ENCODE data around the gene SPSB4.

The SPSB4 gene

DNA sequence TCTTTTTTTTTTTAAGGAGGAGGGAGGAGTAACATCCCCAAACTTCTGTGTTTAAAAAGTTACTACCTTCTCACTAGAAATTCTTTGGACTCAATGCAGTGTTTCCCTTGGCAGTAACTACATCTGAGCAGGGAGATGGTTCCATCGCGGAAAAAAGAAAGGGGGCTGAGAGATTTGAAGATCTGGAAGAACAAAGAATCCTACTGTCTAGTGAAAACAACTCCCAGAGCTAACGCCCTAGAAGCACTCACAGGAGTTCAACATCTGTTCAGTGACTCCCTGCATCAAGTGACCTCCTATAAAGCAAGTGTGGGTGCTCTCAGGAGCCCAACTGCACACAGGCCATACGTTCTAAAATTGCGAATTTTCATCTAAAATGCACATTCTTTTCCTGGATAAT is 113.7 kb downstream of the SPSB4 start:
- no peak for ATAC-seq
- TF ChIP-seq CSDC2 (CRISPR knock-in tag; IDR thresholded peaks at IDR 0.05), result no peak
- TF ChIP-seq, protein P1, sequence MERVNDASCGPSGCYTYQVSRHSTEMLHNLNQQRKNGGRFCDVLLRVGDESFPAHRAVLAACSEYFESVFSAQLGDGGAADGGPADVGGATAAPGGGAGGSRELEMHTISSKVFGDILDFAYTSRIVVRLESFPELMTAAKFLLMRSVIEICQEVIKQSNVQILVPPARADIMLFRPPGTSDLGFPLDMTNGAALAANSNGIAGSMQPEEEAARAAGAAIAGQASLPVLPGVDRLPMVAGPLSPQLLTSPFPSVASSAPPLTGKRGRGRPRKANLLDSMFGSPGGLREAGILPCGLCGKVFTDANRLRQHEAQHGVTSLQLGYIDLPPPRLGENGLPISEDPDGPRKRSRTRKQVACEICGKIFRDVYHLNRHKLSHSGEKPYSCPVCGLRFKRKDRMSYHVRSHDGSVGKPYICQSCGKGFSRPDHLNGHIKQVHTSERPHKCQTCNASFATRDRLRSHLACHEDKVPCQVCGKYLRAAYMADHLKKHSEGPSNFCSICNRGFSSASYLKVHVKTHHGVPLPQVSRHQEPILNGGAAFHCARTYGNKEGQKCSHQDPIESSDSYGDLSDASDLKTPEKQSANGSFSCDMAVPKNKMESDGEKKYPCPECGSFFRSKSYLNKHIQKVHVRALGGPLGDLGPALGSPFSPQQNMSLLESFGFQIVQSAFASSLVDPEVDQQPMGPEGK (CRISPR knock-in tag; IDR thresholded peaks at IDR 0.05; ENCODE audit: borderline replicate concordance), result no peak
- no peak for TF ChIP-seq OSR1 (CRISPR knock-in tag; IDR thresholded peaks at IDR 0.05)
- no peak for TF ChIP-seq TCF4 (CRISPR knock-in tag; IDR thresholded peaks at IDR 0.05; ENCODE audit: borderline replicate concordance)
- TF ChIP-seq, protein P2, sequence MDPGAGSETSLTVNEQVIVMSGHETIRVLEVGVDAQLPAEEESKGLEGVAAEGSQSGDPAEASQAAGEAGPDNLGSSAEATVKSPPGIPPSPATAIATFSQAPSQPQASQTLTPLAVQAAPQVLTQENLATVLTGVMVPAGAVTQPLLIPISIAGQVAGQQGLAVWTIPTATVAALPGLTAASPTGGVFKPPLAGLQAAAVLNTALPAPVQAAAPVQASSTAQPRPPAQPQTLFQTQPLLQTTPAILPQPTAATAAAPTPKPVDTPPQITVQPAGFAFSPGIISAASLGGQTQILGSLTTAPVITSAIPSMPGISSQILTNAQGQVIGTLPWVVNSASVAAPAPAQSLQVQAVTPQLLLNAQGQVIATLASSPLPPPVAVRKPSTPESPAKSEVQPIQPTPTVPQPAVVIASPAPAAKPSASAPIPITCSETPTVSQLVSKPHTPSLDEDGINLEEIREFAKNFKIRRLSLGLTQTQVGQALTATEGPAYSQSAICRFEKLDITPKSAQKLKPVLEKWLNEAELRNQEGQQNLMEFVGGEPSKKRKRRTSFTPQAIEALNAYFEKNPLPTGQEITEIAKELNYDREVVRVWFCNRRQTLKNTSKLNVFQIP (CRISPR knock-in tag; IDR thresholded peaks at IDR 0.05; ENCODE audit: borderline replicate concordance, low read depth), result no peak
- TF ChIP-seq, protein P3, sequence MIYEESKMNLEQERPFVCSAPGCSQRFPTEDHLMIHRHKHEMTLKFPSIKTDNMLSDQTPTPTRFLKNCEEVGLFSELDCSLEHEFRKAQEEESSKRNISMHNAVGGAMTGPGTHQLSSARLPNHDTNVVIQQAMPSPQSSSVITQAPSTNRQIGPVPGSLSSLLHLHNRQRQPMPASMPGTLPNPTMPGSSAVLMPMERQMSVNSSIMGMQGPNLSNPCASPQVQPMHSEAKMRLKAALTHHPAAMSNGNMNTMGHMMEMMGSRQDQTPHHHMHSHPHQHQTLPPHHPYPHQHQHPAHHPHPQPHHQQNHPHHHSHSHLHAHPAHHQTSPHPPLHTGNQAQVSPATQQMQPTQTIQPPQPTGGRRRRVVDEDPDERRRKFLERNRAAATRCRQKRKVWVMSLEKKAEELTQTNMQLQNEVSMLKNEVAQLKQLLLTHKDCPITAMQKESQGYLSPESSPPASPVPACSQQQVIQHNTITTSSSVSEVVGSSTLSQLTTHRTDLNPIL (CRISPR knock-in tag; IDR thresholded peaks at IDR 0.05; ENCODE audit: low read depth), result no peak
- TF ChIP-seq RARB (CRISPR knock-in tag; IDR thresholded peaks at IDR 0.05), result no peak

DNA sequence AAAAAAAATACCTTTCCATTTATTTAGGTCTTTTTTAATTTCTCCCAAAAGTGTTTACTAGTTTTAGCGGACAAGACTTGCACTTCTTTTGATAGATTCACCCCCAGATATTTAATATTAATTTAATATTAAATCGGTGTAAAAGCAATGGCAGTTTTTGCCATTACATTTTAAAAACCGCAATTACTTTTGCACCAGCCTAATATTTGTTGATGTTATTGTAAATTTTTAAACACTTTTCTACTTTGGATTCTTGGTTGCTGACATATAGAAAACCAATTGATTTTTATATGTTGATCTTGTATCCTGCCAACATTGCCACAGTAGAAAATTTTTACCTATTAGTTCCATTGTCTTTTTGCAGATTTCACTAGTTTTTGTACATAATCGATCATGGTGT is 116.5 kb downstream of the SPSB4 start:
- no peak for TF ChIP-seq ISL1 (CRISPR knock-in tag; IDR thresholded peaks at IDR 0.05)
- TF ChIP-seq, protein P1 (CRISPR knock-in tag; IDR thresholded peaks at IDR 0.05; ENCODE audit: borderline replicate concordance), result no peak
- TF ChIP-seq RARB (CRISPR knock-in tag; IDR thresholded peaks at IDR 0.05), result no peak
- no peak for TF ChIP-seq ZNF565 (CRISPR knock-in tag; conservative IDR thresholded peaks at IDR 0.05; ENCODE audit: low read depth)
- no peak for TF ChIP-seq TCF4 (CRISPR knock-in tag; IDR thresholded peaks at IDR 0.05; ENCODE audit: borderline replicate concordance)
- TF ChIP-seq ZNF70 (CRISPR knock-in tag; IDR thresholded peaks at IDR 0.05), result no peak
- no peak for TF ChIP-seq PPARA (CRISPR knock-in tag; IDR thresholded peaks at IDR 0.05; ENCODE audit: borderline replicate concordance)
- TF ChIP-seq CSDC2 (CRISPR knock-in tag; IDR thresholded peaks at IDR 0.05), result no peak
- no peak for TF ChIP-seq TOX (CRISPR knock-in tag; IDR thresholded peaks at IDR 0.05; ENCODE audit: borderline replicate concordance)
- TF ChIP-seq BACH2 (CRISPR knock-in tag; IDR thresholded peaks at IDR 0.05; ENCODE audit: borderline replicate concordance), result no peak
- no peak for TF ChIP-seq ARNTL (CRISPR knock-in tag; IDR thresholded peaks at IDR 0.05; ENCODE audit: borderline replicate concordance, low read depth)
- TF ChIP-seq ZNF8 (CRISPR knock-in tag; IDR thresholded peaks at IDR 0.05), result no peak
- TF ChIP-seq, protein P2 (CRISPR knock-in tag; IDR thresholded peaks at IDR 0.05; ENCODE audit: borderline replicate concordance, low read depth), result no peak
- TF ChIP-seq GLIS3 (CRISPR knock-in tag; IDR thresholded peaks at IDR 0.05), result no peak
- ATAC-seq, result no peak

DNA sequence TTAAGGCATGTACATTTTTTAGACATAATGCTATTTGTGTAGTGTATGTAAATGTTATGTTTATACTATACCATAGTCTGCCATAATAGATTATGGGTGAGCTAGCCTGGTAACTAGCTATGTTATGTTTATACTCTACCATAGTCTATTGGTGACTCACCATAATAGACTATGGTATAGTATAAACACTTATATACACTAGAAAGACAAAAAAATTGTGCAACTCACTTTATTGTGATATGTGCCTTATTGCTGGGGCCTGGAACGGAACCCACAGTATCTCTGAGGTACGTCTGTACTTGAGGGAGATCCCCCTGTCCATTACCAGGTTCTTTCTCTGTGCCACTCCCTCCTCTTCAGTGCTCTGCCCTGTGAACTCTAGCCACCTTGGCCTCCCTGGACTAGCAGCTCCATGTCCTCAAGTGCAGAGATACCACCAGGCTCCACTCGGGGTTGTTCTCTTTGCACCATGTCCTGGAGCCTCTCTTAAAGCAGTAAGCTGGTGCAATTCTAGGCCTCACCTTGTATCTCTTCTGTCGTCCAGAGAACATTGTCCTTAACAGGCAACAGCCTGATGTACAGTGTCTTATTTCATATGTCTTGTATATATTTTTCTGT is 119.6 kb downstream of the SPSB4 start:
- no peak for TF ChIP-seq PPARA (CRISPR knock-in tag; IDR thresholded peaks at IDR 0.05; ENCODE audit: borderline replicate concordance)
- no peak for TF ChIP-seq ZNF70 (CRISPR knock-in tag; IDR thresholded peaks at IDR 0.05)
- no peak for TF ChIP-seq ZNF8 (CRISPR knock-in tag; IDR thresholded peaks at IDR 0.05)
- no peak for TF ChIP-seq GLIS3 (CRISPR knock-in tag; IDR thresholded peaks at IDR 0.05)
- no peak for ATAC-seq

DNA sequence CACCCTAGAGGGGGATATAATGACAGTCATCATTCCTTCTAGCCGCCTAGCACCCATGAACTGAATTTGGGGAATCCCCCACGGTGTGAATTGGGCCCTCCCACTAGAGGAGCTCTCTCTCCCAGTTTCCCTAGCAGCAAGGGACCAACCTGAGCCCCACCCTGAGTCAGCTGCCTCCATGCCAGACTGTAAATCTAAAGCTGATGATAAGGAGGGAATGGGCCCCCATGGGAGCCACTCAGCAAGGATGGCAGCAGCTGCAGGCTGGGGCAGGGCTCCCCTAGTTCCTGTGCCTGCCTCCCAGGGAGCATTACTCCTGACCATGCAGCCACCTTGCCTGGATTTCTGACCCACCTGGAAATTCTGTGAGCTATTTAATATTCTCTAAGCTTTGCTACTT is 123.5 kb downstream of the SPSB4 start:
- no peak for ATAC-seq
- TF ChIP-seq ZFP30 (CRISPR knock-in tag; IDR thresholded peaks at IDR 0.05) (no peak), TOX (CRISPR knock-in tag; IDR thresholded peaks at IDR 0.05; ENCODE audit: borderline replicate concordance) (no peak), ZNF8 (CRISPR knock-in tag; IDR thresholded peaks at IDR 0.05) (no peak), SNAI2 (CRISPR knock-in tag; IDR thresholded peaks at IDR 0.05) (no peak), ISL1 (CRISPR knock-in tag; IDR thresholded peaks at IDR 0.05) (no peak), GLIS3 (CRISPR knock-in tag; IDR thresholded peaks at IDR 0.05) (no peak), ARNTL (CRISPR knock-in tag; IDR thresholded peaks at IDR 0.05; ENCODE audit: borderline replicate concordance, low read depth) (no peak), BACH2 (CRISPR knock-in tag; IDR thresholded peaks at IDR 0.05; ENCODE audit: borderline replicate concordance) (no peak), PPARA (CRISPR knock-in tag; IDR thresholded peaks at IDR 0.05; ENCODE audit: borderline replicate concordance) (no peak), ESRRG (CRISPR knock-in tag; IDR thresholded peaks at IDR 0.05) (no peak)
- TF ChIP-seq, protein P4, sequence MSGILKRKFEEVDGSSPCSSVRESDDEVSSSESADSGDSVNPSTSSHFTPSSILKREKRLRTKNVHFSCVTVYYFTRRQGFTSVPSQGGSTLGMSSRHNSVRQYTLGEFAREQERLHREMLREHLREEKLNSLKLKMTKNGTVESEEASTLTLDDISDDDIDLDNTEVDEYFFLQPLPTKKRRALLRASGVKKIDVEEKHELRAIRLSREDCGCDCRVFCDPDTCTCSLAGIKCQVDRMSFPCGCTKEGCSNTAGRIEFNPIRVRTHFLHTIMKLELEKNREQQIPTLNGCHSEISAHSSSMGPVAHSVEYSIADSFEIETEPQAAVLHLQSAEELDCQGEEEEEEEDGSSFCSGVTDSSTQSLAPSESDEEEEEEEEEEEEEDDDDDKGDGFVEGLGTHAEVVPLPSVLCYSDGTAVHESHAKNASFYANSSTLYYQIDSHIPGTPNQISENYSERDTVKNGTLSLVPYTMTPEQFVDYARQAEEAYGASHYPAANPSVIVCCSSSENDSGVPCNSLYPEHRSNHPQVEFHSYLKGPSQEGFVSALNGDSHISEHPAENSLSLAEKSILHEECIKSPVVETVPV (CRISPR knock-in tag; IDR thresholded peaks at IDR 0.05), result no peak
- TF ChIP-seq, protein P1 (CRISPR knock-in tag; IDR thresholded peaks at IDR 0.05; ENCODE audit: borderline replicate concordance), result no peak
